ENCODE results near the gene GABRD. TPM values are rescaled to one million over a fixed set of nuclear protein-coding genes. Genes with fewer than 3 reads are reported as not detected.

GABRD gene
- total RNA-seq, 1 donor from 2014 or later: 0.72 TPM

DNA sequence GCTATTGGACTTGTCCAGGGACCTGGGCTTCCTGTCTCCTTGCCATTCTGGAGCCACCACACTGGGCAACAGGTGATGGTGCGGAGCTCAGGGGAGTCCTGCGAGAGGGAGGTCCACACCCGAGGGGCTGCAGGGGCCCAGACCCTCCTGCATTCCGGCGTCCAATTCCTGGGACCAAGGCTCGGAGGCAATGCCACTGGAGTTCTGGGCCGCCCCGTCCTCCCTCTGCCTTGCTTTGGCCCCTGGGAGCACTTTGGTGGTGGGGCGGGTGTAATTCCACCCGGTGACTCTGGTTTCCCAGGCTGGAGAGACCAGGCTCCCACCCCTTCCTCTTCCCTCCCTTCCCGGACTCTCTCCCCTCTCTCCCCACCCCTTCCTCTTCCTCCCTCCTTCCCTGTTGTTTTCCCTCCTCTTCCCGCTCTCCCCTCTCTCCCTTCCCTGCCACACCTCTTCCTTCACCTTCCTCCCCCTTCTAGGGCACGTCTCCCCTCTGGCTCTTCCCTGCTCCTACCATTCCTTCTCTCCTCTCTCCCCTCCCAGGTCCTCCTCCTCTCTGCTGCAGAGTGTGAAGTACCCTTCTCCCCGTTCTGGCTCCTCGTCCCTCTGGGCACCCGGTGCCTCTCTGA, 33.0 kb downstream of the GABRD start:
- no peak for DNase-seq (ENCODE audit: low spot score)

DNA sequence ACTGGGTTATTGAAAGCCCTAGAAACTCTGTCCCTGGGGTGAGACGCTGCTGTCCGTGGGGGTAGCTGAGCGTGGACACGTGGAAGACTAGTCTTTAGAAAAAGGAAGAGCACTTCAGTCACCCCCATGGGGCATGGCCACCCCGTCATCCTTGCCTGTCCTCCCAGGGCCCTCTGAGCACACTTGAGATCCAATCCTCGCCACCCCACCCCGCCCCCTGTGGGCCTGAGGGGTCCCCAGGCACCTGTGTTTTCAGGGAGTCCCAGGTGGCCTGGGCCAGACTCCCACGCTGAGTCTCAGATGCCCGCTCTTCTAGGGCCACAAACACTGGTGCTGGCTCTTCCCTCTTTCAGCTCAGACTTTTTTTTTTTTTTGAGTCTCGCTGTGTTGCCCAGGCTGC, 33.6 kb downstream of the GABRD start:
- no peak for DNase-seq (ENCODE audit: low spot score)

DNA sequence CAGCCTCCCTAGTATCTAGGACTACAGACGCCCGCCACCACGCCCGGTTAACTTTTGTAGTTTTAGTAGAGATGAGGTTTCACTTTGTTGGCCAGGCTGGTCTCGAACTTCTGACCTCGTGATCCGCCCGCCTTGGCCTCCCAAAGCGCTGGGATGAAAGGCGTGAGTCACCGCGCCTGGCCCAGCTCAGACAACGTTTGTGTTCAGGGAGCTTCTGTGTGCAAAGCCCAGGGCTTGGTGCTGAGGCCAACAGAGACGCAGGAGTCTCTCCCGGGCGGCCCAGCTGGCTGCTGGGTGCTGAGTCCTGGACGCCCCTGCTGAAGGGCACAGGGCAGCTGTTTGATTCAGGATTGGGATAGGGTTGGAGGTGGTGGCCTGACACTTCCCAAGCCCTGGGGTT, 34.1 kb downstream of the GABRD start:
- DNase-seq (ENCODE audit: low spot score): no peak

DNA sequence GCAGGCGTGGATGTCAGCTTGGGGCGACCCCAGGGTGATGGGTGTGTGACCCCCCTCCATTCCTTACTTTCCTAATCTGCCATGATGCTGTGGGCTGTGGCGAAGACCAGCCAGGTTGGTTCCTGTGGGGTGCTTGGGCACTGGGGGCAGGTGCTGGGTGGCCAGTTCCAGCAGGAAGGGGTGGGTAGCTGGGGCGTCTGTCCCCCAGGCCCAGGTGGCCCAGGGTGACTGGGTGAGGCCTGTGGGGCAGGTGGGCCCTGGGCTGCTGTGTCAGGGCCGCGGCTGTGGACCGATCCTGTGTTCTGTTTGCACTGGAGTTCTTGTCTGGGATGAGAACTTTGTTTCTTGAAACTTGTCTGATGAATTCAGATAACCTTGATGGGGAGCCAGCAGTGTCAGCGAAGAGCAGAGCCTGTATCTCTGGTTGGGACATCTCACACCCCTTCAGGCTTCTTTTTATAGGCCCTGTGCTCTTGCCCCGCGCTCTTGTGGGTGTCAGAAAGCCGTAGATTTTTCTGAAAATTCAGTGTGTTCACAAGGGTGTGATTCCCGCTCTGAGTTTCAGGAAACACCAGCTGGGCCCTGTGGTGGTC, 34.7 kb downstream of the GABRD start:
- DNase-seq (ENCODE audit: low spot score): no peak

DNA sequence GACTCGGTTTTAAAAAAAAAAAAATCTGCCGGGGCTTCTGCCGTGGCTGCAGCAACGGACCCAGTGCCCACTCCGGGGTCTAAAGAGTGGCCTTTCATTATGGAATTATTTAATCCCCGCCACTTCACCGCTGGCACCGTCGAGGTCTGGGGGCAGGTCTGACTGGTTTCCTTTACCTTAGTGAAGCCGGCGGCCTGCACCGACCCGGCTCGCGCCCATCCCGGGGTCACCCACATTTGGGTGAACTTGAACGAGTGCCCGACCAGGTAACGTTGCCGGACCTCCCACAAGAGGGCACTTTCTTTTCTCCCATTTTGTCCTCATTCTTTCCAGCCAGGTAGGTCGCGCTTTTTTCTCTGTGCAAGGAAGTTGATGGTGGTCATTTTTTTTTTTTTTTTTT, 35.4 kb downstream of the GABRD start:
- no peak for DNase-seq (ENCODE audit: low spot score)

DNA sequence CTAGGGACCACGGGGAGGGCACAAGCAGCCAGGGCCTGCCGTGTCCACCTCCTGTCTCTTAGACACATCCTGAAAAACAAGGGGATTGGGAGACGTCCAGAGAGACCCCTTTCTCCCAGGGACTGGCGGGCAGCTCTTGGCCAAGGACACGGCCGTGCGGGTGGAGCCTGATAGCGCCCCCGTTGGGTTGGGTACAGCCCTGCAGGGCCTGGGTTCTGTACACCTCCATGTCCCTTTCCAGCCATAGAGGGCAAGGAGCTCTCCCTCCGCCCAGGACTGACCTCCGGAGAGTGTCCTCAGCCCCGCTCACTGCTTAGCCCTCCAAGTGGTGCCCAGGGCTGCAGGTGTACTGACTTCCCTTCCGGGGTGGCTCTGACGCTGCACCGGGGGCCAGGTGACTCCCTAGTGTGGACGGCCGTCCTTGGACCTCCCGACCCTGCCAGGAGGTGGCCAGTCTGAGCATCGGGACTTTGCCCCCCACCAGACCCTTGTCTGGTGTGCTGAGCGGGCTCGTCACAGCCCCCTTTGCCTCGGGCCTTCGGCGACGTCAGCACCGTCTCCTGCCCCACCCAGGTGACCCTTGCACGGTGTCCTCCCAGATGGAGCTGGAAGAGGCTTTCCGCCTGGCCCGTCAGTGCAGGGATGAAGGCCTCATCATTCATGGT, 36.9 kb downstream of the GABRD start:
- DNase-seq (ENCODE audit: low spot score): no peak

DNA sequence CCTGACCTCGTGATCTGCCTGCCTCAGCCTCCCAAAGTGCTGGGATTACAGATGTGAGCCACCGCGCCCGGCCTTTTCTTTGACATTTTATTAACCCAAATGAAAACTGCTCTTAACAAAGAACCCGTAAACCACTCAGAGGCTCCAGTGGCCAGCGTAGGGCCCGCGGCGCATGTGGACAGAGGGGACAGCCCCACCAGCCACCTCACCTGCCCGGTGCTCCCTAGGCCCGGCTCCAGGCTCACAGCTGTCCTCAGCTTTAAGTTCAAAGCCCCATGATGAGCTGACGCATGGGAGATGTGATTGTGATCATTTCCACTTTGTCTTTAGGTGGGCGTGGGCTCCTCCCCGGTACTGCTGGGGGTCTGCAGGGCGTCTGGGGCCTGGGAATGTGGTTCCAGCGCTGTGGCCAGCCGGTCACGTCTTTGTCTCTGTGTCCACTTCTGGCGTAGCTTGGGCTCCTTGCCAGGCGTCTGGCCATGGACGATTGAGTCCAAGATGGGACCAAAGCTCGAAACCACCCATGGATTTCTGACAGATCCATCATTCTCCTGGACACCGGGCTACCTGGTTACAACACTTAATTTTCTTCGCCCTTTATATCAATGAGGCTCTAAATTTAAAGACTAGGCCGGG, 37.9 kb downstream of the GABRD start:
- no peak for DNase-seq (ENCODE audit: low spot score)

DNA sequence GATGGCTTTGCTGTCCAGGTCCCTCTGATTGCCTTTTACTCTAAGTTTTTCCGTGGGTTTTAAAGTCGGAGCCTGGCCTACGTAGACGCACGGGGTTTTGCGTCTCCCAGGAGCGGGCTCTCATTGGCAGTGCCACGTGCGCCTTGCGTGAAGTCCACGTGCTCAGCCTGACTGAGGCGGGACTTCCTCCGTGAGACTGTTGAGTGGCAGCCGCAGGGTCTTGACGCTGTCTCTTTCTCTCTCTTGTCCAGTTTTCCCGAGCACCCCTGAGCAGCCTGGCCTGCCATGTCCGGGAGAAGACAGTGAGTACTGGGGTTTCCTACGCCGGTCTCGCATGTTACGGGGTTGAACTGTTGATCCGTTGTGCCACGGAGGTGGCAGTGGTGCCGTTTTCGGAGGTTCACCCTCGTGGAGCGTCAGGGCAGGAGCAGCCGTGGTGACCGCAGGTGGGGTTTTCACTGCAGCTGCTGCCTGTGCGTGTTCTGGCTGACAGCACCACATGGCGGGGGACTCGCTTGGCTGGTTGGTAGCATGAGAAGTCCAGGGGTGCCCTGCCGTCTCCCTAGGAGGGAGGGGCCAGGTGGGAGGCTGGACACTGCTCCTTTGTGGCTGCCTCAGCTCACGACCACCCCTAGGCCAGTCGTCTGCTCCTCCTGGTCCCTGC, 40.3 kb downstream of the GABRD start:
- DNase-seq (ENCODE audit: low spot score): no peak

DNA sequence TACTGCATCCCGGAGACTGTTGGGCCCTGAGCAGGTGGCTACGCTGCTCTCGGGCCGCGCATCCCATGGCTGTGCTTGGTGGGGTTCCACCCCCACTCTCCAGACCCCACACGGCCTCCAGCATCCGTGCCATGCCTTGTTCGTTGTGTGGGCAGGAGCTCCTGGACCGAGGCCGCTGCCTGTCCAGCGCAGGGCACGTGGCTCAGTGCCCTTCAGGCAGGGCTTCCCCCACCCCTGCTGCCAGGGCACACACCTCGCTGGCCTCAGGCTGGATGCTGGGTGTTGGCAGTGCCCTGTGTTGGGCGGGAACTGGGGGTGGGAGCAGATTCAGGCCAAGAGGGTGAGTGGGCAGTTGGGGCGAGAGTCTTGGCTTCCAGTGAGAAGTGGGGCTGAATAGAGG, 40.9 kb downstream of the GABRD start:
- no peak for DNase-seq (ENCODE audit: low spot score)

DNA sequence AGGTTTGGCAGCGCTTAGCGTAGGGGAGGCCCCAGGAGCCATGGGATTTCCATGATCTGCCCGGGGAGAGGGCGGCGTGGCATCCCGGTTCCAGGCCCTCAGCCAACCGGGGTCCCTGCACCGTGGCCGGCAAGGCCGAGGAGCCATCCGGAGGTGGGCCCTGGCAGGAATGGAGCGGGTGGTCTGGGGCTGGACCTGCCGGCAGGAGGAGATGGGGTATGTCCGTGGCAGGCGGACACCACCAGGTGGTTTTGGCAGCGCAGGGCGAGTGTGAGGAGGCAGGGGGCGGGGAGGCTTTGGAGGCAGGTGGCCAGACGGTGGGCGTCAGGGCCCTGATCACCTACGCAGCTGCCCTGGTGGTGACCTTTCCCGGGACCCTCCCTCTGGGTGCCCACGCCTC, 41.4 kb downstream of the GABRD start:
- no peak for DNase-seq (ENCODE audit: low spot score)

DNA sequence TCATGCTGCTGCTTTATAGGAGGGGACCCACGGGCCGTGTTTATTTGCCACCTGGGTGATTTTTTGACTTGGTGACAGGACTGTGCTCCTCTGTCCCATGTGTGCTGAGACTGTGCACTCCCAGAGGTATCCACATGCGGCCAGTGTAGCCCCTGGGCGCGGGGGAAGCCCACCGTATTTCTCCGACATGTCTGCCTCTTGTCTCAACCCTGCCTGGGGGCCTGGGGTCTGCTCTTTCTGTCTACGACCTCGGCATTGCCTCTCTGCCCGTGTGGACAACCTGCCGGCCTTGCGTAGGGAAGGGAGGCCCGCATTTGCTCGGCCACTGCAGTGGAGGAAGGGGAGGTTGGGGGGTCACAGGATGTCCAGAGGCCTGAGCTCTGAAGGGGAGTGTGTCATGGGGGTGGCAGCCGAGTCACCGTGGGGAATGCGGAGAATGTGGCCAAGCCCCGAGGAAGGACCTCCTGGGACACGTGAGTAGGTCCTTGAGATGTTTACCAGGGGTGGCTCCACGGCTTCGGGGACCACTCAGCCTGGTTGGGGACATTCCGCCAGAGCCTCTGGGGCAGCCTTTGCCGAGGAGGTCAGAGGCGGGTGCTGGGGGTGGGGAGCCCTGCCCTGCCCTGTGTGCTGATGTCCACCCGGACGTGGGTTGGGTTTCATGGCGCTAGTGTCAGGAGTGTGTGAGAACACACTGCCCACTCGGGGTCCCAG, 42.1 kb downstream of the GABRD start:
- no peak for DNase-seq (ENCODE audit: low spot score)

DNA sequence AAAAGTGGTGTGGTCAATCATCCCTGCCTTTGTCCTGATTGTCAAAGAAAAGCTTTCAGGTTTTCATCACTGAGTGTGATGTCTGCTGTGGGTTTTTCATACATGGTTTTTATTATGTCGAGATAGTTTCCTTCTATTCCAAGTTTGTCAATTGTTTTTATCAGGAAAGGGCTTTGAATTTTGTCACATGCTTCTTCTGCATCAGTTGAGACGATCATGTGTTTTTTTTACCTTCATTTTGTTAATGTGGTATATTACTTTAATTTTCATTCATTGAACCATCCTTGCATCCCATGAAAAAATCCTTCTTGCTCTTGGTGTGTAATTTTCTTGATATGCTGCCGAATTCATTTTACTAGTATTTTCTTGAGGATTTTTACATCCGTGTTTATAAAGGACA, 46.6 kb downstream of the GABRD start:
- no peak for DNase-seq (ENCODE audit: low spot score)

DNA sequence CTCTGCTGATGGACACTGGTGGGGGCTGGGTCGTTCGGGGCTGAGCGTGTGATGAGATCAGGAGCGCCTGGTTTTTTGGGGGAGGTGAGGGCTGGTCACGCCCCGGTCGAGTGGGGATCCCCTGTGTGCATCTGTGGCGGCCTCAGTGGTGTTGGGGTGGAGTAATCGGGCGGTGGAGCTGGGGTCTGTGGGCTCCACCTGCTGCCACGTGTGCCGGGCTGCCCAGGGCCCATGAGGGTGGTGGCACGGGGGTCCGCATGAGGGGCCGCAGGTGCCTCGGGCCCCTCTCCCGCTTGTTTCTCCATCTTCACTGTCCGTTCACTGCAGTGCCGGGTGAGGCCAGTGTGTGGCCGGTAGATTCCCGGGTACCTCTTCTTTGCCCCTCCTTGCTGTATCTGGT, 48.2 kb downstream of the GABRD start:
- no peak for DNase-seq (ENCODE audit: low spot score)

DNA sequence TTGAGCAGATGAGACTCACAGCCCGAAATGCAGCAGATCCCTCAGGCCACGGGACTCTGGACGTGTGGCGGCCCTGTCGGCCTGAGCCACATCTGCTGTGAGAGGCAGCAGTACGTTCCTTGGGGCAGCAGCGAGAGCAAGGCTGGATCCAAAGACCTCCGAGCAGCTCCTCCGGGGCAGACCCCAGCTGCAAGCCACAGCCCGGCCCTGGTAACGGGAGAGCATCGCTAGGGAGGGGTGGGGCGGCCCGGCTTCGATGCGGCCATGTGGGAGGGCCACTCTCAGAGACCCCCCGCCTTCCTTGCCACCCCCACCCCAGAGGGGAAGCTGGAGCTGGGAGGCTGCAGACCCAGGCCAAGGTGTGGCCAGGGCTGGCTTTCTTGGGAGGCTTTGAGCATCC, 48.8 kb downstream of the GABRD start:
- DNase-seq (ENCODE audit: low spot score): no peak

DNA sequence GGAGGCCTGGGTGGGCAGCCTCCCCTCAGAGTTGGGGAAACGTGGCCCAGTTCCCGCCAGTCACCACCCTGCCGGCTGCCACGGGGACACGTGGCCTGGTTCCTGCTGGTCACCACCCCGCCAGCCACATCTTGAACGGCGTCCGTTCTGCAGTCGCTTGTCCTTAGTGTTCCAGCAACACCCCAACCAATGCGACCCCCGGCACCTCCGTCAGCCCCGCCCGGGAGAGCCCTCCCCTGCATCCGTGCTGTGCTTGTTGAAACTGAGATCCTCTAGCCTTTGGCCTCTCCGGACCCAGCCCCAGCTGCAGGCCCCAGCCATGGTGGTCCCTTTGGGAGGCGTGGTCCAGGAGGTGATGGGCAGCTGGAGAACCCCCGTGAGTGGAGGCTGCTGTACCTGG, 49.8 kb downstream of the GABRD start:
- no peak for DNase-seq (ENCODE audit: low spot score)

DNA sequence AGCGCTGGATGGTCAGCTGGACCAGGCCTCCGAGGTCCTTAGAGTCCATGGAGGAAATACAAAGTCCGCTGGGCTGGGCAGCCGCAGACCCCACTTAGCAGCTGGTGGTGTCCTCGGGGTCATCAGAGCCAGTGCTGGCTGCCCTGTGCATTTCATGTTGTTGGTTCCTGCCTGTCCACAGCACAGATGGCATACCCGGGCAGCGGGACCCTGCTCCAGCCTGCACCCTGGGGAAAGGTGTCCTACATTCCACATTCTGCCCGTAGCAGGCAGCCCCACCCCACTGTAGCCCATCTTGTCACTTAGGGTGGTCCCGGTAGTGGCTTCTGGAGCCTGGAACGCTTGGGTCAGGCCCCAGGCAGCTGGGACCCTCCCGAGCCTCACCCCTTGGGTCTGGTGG, 50.9 kb downstream of the GABRD start:
- no peak for DNase-seq (ENCODE audit: low spot score)

DNA sequence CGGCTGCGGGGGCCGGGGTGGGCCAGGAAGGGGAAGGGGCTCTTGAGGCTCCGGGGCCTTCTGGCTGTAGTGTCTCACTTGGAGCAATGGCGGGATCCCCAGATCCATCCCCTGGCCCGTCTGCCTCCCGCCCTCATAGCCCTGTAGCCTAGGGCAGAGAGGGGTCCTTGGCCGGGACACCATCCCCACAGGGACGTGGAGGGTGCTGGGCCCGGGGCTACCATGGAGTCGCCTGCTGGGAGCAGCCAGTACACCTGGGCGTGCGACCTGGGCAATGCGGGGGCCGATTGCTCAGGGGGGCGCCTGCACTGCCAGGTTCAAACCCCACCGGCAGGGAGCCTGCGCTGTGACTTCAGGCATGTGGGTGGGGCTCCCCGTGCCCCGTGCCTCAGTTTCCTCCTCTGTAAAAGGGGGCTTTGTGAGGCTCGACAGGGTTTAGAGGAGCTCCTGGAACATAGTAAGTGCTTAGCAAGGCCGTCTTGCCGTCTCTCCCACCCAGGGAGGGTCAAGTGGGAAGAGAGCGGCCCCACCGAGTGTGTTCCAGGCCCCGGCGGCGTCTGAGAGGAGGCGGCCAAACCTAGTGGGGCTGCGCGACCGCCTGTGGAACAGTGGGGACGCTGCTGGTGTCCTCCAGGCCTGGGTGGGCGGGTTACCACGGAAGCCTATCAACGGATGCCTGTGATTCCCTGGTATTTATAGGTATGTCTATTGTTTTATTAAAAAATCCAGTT, 51.8 kb downstream of the GABRD start:
- DNase-seq (ENCODE audit: low spot score): no peak

DNA sequence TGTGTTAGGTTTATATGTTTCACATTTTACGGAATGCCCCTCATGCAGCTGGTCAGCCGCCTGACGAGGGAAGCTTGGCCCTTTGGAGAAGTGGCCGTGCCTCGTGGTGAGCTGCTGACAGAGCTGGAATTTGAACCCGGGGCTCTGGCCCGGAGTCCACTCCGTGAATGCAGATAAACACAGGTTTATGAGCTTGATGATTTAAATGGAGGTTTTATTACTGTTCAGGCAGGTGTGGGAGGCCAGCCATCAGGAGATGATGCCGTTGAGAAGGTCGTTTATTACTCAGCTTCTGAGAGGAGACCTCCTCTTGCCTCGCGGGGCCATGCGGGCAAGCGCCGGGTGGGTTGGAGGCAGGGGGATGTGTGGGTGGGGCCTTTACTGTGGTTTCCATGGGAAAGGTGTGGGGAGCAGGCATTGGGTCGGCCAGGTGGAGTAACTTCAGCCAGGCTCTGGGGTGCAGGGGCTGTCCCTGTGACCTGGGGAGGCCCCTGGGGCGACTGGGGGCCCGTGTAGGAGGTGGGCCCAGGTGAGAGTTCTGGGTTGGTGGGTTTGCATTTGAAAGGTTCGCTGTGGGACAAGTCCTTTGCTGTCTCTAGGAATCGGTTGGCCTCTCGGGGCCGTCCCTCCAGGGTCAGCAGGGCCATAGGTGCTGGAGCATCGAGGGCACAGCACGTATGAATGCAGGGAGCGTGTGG, 53.1 kb downstream of the GABRD start:
- DNase-seq (ENCODE audit: low spot score): no peak

DNA sequence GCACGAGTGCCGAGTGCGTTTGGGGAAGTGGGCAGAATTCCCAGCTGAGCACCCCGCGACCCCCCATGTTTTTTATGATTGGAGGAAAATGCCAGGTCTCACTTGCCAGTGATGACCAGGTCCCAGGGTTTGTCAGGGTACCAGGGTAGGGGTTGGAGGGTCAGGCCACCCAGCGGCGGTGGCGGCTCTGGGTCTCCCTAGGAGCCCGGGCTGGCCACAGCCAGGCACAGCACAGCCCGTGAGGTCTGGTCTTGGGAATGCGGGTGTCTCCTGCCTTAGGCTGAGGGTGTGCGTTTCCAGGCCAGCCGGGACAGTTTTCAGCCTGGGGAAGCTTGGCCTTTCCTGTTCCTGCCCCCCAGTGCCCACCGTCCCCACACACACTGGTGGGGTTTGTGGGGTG, 53.7 kb downstream of the GABRD start:
- DNase-seq (ENCODE audit: low spot score): no peak
